ENCODE data around the gene PHF12. TPM values are rescaled to one million over a fixed set of nuclear protein-coding genes. Genes with fewer than 3 reads are reported as not detected.
"Not testable (repeated sequence)": the region's sequence is repeated elsewhere in the genome, so short reads cannot be mapped to it uniquely, and the experiment has no call there.

Gene PHF12
- total RNA-seq, 1 donor from 2014 or later: 50.3 TPM

GRCh38 chr17:28940142-28940541 lies 11.2 kb downstream of the PHF12 start:
- Mint-ChIP-seq H3K4me3 (ENCODE audit: unreplicated experiment) (no peak overlapping the region), H3K4me1 (ENCODE audit: unreplicated experiment) (peaks cover 32% of the 10 kb centered on the region)
- DNase-seq (ENCODE audit: extremely low spot score, unreplicated experiment): no peak

GRCh38 chr17:28938552-28938951 lies 12.8 kb downstream of the PHF12 start:
- no peak for TF ChIP-seq CTCF (IDR thresholded peaks at IDR 0.05)
- Mint-ChIP-seq H3K27ac (ENCODE audit: unreplicated experiment) (no peak overlapping the region), H3K36me3 (ENCODE audit: unreplicated experiment) (peaks cover 7% of the 10 kb centered on the region), H3K4me1 (ENCODE audit: unreplicated experiment) (peaks cover 22% of the 10 kb centered on the region), H3K9me3 (ENCODE audit: unreplicated experiment) (no peaks in the 10 kb centered on the region), H3K27me3 (ENCODE audit: unreplicated experiment) (no peaks in the 10 kb centered on the region), H3K4me3 (ENCODE audit: unreplicated experiment) (no peak overlapping the region)
- DNase-seq (ENCODE audit: extremely low spot score, unreplicated experiment): no peak

More at GRCh38 chr17:28940142-28940541, 11.2 kb downstream of the PHF12 start:
- Mint-ChIP-seq H3K27ac (ENCODE audit: unreplicated experiment) (no peak overlapping the region), H3K9me3 (ENCODE audit: unreplicated experiment) (no peaks in the 10 kb centered on the region), H3K27me3 (ENCODE audit: unreplicated experiment) (no peaks in the 10 kb centered on the region), H3K36me3 (ENCODE audit: unreplicated experiment) (peaks cover 10% of the 10 kb centered on the region)
- TF ChIP-seq CTCF (IDR thresholded peaks at IDR 0.05): no peak

GRCh38 chr17:28937044-28937729 lies 14.1 kb downstream of the PHF12 start:
- Mint-ChIP-seq H3K4me1 (ENCODE audit: unreplicated experiment) (peaks cover 21% of the 10 kb centered on the region), H3K36me3 (ENCODE audit: unreplicated experiment) (peaks cover 4% of the 10 kb centered on the region), H3K4me3 (ENCODE audit: unreplicated experiment) (no peak overlapping the region), H3K9me3 (ENCODE audit: unreplicated experiment) (no peaks in the 10 kb centered on the region), H3K27ac (ENCODE audit: unreplicated experiment) (peak overlapping the region; percentile 47), H3K27me3 (ENCODE audit: unreplicated experiment) (no peaks in the 10 kb centered on the region)
- TF ChIP-seq CTCF (IDR thresholded peaks at IDR 0.05): no peak
- DNase-seq (ENCODE audit: extremely low spot score, unreplicated experiment): no peak

GRCh38 chr17:28935744-28936460 lies 15.4 kb downstream of the PHF12 start:
- Mint-ChIP-seq H3K4me1 (ENCODE audit: unreplicated experiment) (peaks cover 21% of the 10 kb centered on the region), H3K36me3 (ENCODE audit: unreplicated experiment) (peaks cover 4% of the 10 kb centered on the region), H3K27me3 (ENCODE audit: unreplicated experiment) (no peaks in the 10 kb centered on the region), H3K27ac (ENCODE audit: unreplicated experiment) (no peak overlapping the region), H3K4me3 (ENCODE audit: unreplicated experiment) (no peak overlapping the region), H3K9me3 (ENCODE audit: unreplicated experiment) (no peaks in the 10 kb centered on the region)
- no peak for DNase-seq (ENCODE audit: extremely low spot score, unreplicated experiment)
- TF ChIP-seq CTCF (IDR thresholded peaks at IDR 0.05): no peak

- not testable (repeated sequence) for H3K4me3 Mint-ChIP-seq (ENCODE audit: unreplicated experiment); H3K27me3 Mint-ChIP-seq (ENCODE audit: unreplicated experiment); DNase-seq (ENCODE audit: extremely low spot score, unreplicated experiment); H3K36me3 Mint-ChIP-seq (ENCODE audit: unreplicated experiment); H3K27ac Mint-ChIP-seq (ENCODE audit: unreplicated experiment); H3K9me3 Mint-ChIP-seq (ENCODE audit: unreplicated experiment)
- H3K4me1 Mint-ChIP-seq (ENCODE audit: unreplicated experiment): peaks cover 14% of the 10 kb centered on the region
Measured at GRCh38 chr17:28934508-28934907, 16.8 kb downstream of the PHF12 start.

Data from osteocyte (in vitro differentiated cells).